K562 (cell line): ENCODE data around the gene RNU6-9. TPM values are rescaled to one million over a fixed set of nuclear protein-coding genes. Genes with fewer than 3 reads are reported as not detected.
A peak's percentile ranks its signal among the peaks of the same experiment; 100 is the strongest.

Source experiments
- E2F4 ChIP-seq: sonication (generic); formaldehyde crosslinking; IDR thresholded peaks from 2 replicates; pipeline ENCODE4 v1.8.0; 2022; ENCODE audit warnings: mild to moderate bottlenecking, low read depth, missing genetic modification reagents
- FOXJ3 ChIP-seq: sonication (generic); formaldehyde crosslinking; IDR thresholded peaks from 2 replicates; pipeline ENCODE4 v1.4.0; 2020; ENCODE audit warnings: mild to moderate bottlenecking, missing genetic modification reagents
- GABPB2 ChIP-seq: fragments of 250-450 bp; sonication (Bioruptor Pico); conservative IDR thresholded peaks from 2 replicates; pipeline ENCODE4 v1.5.1; 2021; ENCODE audit warnings: mild to moderate bottlenecking
- HMG20A ChIP-seq: fragments of 450-650 bp; formaldehyde crosslinking; conservative IDR thresholded peaks from 2 replicates; pipeline ENCODE4 v1.4.0; 2020; ENCODE audit warnings: mild to moderate bottlenecking, mixed read lengths
- IRF9 ChIP-seq: fragments of 450-650 bp; IDR thresholded peaks from 2 replicates; pipeline ENCODE4 v1.6.1; 2016; ENCODE audit warnings: missing biosample characterization, missing genetic modification characterization
- MEF2A ChIP-seq: IDR thresholded peaks from 2 replicates; pipeline ENCODE4 v1.6.1; 2011; ENCODE audit warnings: low read depth, mild to moderate bottlenecking, low read length, moderate library complexity; ENCODE audit not compliant: control insufficient read depth
- SMARCC2 ChIP-seq: fragments of 450-650 bp; IDR thresholded peaks from 2 replicates; pipeline ENCODE4 v1.6.1; 2017; ENCODE audit warnings: antibody characterized with exemption, moderate library complexity, mild to moderate bottlenecking, low read depth
- SP1 ChIP-seq: sonication (generic); formaldehyde crosslinking; IDR thresholded peaks from 2 replicates; pipeline ENCODE4 v1.8.1; 2022; ENCODE audit warnings: mild to moderate bottlenecking, missing genetic modification reagents
- STAT5B ChIP-seq: fragments of 250-450 bp; sonication (Bioruptor Pico); IDR thresholded peaks from 2 replicates; pipeline ENCODE4 v1.8.0; 2021; ENCODE audit warnings: mild to moderate bottlenecking, inconsistent platforms
- ZBTB40 ChIP-seq, 2 experiments: fragments of 450-650 bp in 1 of 2; sonication (generic) in 1 of 2; formaldehyde crosslinking in 1 of 2; IDR thresholded peaks; 2 replicates each; pipeline versions ENCODE4 v1.7.1 to v1.9.0; 2016 to 2022; ENCODE audit warnings: inconsistent platforms in 1 of 2, mild to moderate bottlenecking in 1 of 2, missing genetic modification reagents in 1 of 2
- ZNF165 ChIP-seq: fragments of 250-450 bp; sonication (Bioruptor Pico); IDR thresholded peaks from 2 replicates; pipeline ENCODE4 v1.4.0; 2020; ENCODE audit warnings: borderline replicate concordance
- ZNF324 ChIP-seq: fragments of 250-450 bp; sonication (Bioruptor Pico); IDR thresholded peaks from 2 replicates; pipeline ENCODE4 v1.4.0; 2020; ENCODE audit warnings: mild to moderate bottlenecking
- ZNF347 ChIP-seq: fragments of 450-650 bp; formaldehyde crosslinking; IDR thresholded peaks from 2 replicates; pipeline ENCODE4 v1.4.0; 2020; ENCODE audit warnings: low read depth, mild to moderate bottlenecking, moderate library complexity
- ZNF511 ChIP-seq: sonication (generic); formaldehyde crosslinking; IDR thresholded peaks from 2 replicates; pipeline ENCODE4 v1.8.0; 2022; ENCODE audit warnings: mild to moderate bottlenecking, missing genetic modification reagents
- polyA plus RNA-seq, 8 experiments: library from polyadenylated mRNA; depleted of rRNA in 4 of 8; stranded (reverse) in 5 of 8; unstranded in 3 of 8; fragments of >200 nt; fragmentation: Nextera tagmentation in 2 of 8; fragmentation: Illumina TruSeq in 1 of 8; extraction: Ambion mirVana in 2 of 8; extraction: Trizol in 1 of 8; gene quantifications; 2 replicates each; pipeline versions ENCODE4 v1.2.1 to v1.2.3, GENCODE V29; 2011 to 2014; ENCODE audit warnings: inconsistent platforms in 1 of 8, missing spikeins in 1 of 8
- total RNA-seq, 7 experiments: library from RNA; depleted of rRNA in 6 of 7; stranded (reverse); fragments of >200 nt in 6 of 7; fragmentation: Illumina TruSeq in 2 of 7; extraction: Trizol in 2 of 7; gene quantifications; 2 replicates each; pipeline versions ENCODE4 v1.2.1 to v1.2.3, GENCODE V29; 2011 to 2021; ENCODE audit warnings: low replicate concordance in 1 of 7

Gene RNU6-9
- total and polyA plus RNA-seq, 9 of the 15 experiments (the other 6 are each of a cell fraction or from before 2014, with no cell fraction given) = not detected

- TF ChIP-seq ZNF347 = no peak
- TF ChIP-seq SP1 (CRISPR knock-in tag) = peak; percentile 91
- TF ChIP-seq ZBTB40 (IDR thresholded peaks at IDR 0.05) = no peak
- no peak for TF ChIP-seq ZBTB40 (CRISPR knock-in tag; IDR thresholded peaks at IDR 0.05)
- TF ChIP-seq MEF2A = 0 out of 2 replicates have a peak, but pooled peaks have one; percentile 31
- no peak for TF ChIP-seq FOXJ3 (CRISPR knock-in tag)
- no peak for TF ChIP-seq E2F4 (CRISPR knock-in tag)
- TF ChIP-seq ZNF324 = no peak
- TF ChIP-seq ZNF165 (CRISPR knock-in tag) = no peak
- TF ChIP-seq HMG20A (CRISPR knock-in tag) = no peak
- no peak for TF ChIP-seq STAT5B (CRISPR knock-in tag)
- TF ChIP-seq ZNF511 (CRISPR knock-in tag) = no peak; the same call in 1 of the 2 replicates
- TF ChIP-seq SMARCC2 = peak; percentile 92
- no peak for TF ChIP-seq GABPB2
- TF ChIP-seq IRF9 (tag) = no peak
These were observed 14.0 kb downstream of the RNU6-9 start (continued) for GRCh38 chr19:907183-907853.
